HG03520 (cell line): ENCODE data around the gene LYSMD4.
"Not testable (repeated sequence)": the region's sequence is repeated elsewhere in the genome, so short reads cannot be mapped to it uniquely, and the experiment has no call there.

Experiments
- ATAC-seq: cut with Tn5 transposase; IDR thresholded peaks from one replicate; pipeline ENCODE4 v1.9.1; 2021; ENCODE audit warnings: mild to moderate bottlenecking, moderate library complexity; ENCODE audit not compliant: unreplicated experiment

The LYSMD4 gene

DNA sequence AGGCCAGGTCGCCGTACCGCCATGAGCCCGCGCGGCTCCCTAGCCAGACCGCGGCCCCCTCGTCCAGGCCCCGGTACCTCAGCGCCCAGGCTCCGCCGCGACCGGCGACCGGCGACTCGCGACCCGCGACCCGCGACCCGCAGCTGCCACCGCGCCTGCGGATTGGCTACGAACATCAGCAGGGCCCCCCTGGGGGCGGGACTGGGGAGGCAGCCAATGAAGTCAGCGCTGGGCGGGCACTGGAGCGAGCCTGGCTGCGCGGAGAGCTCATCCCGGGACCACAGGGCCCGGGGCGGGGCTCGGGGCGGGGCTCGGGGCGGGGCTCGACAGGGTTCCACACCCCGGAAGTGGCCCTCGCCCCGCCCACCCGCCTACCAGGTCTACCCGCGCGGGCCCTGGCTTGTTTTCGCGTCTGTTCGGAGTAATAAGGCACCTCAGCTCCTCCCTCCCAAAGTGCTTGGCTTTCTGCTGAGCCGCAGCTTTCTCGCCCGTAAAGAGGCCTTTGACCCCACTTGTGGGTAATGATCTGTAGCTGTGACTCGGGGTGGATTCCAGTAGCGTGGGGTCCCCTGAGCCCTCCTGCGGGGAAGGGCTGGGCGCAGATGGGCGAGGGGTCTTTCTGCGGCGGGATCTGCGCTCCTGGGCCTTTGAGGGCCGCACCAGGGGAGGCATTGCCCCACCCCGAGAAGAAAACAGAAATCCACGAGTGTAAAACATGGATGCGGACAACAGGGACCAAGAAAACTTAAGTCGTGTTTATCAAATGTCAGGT, at the start of gene LYSMD4:
LYSMD4 (minus strand) TSS at position 170 of the 772 bp plus-strand sequence. CDS start 1,438 bp downstream, outside the sequence.
- ATAC-seq: peak; percentile 99

DNA sequence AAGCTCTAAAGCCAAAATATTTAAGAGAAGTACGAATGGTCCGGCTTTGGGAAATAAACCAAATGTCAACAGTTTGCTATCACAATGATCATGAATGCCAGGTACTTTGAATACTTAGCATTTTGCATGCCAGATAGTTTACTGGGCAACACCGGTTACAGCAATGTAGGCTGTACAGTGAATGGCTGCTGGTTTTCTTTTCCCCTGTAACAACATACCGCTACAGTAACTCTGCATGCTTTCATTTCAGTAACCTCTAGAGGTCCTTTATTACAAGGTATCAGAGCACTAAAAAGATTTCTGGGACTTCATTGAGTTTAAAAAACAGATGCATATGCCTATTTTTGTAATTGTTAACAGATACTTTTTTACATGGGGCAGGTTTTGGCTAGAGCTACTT, 48.8 kb upstream of the LYSMD4 start:
- not testable (repeated sequence) for ATAC-seq

DNA sequence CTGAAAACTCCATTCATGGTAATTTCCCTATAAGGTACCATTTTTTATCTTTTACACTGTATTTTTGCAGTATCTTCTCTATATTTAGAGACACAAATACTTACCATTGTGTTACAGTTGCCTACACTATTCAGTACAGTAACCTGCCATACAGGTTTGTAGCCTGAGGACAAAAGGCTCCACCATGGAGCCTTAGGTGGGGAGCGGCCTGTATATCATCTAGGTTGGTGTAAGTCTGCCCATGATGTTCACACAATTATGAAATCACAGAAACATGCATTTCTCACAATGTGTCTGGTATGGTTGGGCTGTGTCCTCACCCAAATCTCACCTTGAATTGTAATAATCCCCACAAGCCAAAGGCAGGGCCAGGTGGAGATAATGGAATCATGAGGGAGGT, 43.9 kb upstream of the LYSMD4 start:
- no peak for ATAC-seq

DNA sequence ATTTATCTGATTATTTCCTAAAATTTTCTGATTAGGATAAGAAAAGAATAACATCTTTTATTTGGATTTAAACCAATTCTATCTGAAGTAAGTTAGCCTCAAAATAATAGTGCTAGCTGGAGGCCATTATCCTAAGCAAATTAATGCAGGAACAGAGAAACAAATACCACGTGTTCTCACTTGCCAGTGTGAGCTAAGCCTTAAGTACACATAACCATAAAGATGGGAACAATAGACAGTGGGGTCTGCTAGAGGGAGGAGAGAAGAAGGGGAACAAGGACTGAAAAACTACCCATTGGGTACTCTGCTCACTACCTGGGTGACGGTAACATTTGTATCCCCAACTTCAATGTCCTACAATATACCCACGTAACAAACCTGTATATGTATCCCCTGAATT, 31.3 kb upstream of the LYSMD4 start:
- ATAC-seq: no peak

DNA sequence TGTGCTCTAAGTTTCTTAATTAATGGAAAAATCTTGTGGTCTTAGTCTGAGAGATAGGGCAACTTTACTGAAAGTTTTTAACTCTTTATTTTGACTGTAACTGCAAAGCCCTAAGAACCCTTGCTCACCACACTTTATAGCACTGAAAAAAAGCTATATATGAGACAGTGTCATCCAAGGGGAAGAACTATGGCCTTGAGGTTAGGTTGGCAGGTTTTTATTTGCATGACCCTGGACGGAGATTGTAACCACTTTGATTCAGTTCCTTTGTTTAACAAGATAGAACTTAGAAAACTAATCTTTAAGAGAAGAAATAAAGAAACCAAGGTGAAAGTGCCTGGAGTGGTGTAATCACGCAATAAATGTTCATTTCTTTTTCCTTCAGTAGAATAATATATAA, 30.6 kb upstream of the LYSMD4 start:
- ATAC-seq: no peak

DNA sequence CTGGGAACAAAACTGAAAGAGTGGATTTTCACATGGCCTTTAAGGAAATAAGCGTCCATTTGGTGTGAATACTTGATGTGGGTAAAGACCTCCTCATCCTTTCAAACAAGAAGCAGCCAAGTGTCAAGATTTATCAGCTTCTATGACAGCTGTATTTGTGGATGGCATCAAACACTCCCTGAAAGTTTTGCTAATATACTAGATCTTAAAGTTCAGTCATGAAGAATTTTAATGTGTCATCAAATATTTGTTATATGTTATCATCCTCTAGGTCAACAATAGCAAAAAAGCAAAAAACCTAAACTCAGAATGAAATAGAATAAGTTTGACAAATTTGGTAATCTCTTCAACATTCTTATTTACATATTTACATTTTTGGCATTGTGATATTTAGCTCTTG, 29.1 kb upstream of the LYSMD4 start:
- ATAC-seq: no peak

DNA sequence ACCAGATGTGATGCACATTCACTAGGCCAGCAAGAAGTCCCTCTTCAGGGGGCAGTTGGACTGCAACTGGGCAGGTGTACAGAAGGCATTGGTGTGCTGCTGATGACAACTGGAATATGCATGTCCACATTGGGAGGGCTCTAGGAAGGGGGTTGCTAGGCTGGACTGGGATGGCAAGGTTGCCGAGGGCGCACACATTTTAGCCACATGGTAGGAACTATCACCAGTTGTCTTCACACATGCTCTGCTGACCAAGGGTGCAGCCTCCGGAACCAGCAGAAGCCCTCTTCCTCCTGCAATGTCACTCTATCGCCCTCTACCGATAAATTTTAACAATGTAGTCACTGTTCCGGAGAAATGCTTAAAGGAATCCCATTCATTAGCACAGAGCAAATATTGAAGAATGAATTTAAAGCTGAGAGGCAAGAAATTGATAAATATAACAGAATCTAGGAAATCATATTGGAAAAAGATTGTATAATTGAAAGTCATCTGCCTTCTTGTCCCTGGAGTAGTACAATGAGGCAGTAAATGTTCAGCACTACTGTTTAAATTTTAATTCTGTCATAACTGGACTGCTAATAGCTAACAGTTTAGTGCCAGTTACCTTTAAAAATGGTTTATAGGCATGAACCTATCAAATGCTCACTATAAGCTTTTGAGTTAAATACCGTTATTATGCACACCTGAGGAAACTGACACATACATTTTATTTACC, 22.6 kb upstream of the LYSMD4 start:
- ATAC-seq: peak; percentile 84

DNA sequence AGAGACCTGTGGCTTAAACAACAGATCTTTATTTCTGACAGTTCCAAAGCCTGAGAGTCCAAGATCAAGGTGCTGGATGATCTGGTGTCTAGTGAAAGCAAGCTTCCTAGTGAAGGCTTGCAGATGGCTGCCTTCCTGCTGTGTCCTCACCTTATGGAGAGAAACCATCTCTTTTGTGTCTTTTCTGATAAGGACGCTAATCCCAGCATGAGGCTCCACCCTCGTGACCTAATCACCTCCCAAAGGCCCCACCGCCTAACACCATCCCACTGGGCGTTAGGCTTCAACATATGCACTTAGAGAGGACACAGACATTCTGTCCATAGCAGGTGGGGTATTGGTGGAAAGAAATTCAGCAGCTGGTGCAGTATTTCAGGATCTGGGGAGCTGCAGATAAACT, 19.8 kb upstream of the LYSMD4 start:
- ATAC-seq: no peak

DNA sequence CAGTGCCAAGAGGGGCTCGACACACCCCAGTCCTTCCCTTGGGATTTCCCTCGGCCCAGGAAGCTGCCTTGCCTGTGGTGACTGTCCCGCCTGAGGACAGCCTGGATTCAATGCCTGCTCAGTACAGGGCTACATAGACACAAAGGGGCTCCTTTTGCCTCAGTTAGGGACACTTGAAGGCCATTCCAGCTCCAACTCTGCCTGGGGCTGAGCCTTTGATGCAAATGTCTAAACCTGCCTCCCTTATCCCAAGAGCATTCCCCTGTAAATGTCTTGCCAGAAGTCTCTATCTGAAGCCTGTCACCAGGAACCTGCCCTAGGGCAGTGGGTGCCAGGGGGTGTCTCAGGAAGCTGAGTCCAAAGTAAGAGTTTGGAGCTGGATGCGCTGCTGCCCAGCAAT, 19.3 kb upstream of the LYSMD4 start:
- ATAC-seq: no peak

DNA sequence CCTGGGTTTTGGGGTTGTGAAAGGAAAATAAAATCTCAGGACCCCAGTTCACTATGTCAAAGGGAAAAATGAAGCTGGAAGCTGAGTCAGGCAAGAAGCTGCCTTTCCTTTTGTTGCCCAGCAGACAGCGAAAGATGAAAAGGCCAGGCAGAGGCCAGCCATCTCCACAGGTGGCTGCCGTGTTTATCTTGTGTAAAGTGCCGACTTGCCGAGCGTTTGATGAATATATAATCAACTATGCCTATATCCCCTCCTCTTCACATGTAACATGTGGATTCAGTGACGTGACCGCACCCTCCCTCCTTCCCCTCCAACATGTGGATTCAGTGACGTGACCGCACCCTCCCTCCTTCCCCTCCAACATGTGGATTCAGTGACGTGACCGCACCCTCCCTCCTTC, 17.1 kb upstream of the LYSMD4 start:
- ATAC-seq: not testable (repeated sequence)

DNA sequence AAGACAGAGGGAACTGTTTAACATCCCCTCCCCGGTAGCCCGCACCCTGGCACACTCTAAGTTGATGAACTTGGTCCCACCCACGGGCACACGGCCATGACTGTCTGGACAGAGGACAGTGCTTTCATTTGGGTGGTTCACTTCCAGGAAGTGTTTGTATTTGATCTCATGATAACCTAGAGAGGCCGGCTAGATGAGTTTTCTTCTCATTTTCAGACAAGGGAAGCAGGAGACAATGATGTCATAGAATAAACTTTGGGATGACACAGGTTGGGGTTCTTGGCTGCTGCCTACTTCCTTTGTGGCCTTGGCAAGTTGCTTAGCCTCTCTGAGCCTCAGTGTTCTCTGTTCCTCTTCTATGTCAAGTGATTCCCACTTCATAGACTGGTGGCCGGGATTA, 16.1 kb upstream of the LYSMD4 start:
- no peak for ATAC-seq

DNA sequence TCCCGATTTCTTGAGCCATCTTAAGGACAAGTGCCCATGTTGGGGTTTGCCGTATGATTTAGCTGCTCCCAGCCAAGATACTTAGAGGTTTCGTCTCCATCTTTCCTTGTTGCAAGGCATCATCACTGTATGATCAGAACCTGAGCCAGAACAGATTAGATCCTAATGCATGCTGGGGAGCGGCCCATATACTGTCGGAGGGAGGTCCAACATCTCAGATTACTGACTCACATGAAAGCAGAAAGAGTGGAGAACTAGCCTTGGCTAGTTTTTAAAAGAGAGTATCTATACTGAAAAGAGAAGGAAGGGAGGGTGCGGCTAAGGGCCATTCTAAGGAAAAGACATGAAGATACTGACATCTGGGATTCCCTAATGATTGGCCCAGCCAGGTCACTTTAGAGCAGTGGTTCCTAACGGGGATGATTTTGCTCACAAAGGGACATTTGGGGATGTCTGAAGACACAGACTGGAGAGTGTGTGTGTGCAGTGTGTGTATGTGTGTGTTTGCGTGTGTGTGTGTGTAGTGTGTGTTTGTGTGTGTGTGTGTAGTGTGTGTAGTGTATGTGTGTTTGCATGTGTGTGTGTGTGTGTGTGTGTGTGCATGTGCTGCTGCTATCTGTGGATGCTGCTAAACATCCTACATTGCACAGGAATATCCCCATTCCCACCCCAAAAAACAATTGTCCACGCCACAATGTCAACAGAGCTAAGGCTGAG, 12.3 kb upstream of the LYSMD4 start:
- no peak for ATAC-seq

DNA sequence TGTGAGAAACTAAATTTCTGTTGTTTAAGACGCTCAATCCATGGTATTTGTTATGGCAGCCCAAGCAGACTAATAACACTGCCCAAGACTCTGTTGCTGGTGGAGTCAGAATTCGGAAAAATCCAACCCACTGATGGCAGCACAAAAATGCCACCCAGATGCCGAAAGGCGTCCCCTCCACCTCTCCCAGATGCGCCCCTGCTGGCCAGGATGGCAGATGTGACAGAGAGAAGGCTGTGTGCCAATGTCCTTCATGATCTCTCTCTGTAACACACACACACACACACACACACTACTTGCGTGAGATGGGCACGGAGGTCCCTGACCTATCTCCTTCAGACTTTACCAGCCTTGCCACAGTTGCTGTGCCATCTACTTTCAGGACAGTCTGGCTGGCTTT, 10.9 kb upstream of the LYSMD4 start:
- no peak for ATAC-seq

DNA sequence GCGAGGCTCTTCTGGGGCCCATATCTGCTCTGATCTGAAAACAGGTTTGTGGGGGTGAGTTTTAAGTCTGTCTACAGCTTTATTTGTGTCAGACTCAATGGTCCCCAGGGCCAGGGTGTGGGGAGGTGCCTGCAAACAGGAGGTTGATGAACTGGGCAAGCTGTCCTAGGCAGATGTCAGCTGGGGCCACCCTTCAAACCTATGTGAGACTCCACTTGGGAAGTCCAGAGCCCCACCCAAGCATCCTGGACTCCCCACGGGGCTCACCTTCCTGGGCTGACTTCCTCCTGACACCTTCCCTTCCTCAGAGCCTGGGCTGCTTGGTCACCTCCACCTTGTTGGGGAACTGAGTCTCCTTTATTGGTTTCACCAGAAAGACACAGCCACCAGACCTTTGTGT, 8.6 kb upstream of the LYSMD4 start:
- no peak for ATAC-seq

DNA sequence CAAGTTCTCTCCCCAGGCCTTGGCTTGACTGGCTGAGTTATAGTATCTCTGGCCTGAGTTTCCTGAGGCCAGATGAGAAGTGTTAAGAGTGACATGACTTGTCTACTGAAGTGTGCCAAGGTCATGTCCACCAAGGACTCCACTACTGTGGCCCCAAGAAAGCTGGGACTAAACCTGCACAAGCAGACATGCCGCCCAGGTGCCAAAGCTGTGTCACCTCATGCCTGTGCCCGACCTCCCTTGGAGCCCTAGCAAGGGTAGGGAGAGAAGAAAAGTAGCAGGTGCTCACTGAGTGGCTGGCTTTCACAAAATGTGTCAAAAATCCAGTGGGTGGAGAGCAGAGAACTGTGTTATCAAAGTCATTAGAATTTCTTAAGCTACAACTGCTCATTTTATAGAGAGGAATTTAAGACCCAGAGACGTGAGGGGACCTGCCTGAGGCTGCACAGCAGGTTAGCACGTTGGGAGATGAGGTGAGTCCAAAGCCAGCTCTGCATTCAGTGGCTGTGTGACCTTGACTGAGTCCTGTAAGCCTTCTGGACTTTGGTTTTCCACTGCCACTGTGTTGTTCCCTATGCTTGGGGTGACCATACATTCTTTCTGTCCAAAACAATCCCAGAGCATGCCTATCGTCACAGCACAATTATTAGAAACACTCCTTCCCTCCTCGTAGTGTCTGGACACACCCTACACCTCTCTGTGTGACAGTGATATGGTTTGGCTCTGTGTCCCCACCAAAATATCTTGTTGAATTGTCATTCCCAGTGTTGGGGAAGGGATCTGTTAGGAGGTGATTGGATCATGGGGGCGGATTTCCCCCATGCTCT, 5.0 kb upstream of the LYSMD4 start:
- no peak for ATAC-seq

DNA sequence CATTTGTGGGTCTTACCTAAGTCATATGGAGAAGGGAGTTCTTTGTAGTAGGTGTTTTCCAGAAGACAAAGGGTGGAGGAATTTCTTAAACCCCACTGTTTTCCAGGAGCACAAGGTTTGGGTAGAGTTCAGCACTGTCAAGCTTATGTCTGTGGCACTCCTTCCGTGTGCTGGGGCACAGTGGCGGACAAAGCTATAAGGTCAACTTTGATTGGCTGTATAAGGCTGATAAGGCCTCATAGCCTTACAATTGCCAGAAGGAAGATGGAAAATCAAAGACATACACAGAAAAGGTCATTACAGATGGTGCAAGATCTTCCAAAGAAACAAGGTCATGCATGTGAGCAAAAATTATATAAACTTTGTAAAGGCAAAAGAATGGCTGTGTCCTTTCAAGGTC, 3.5 kb upstream of the LYSMD4 start:
- ATAC-seq: no peak

DNA sequence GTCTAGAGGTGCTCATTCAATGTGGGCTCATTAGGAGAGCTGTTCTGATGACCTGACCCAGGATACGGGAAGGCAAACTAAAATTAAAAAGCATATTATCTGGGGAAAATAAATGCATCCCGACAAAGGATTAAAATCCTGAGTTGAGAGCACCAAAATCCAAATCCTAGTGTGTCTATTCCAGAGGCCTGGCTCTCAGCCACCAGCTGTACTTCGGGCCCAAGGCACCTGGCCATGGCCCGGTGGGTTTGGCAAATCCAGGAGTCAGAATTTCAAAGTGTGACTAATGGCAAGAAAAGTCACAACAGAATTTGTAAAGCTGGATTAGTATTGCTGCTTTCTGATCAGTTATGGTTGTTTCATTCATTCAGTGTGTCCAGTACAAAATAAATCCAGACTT, 2.6 kb upstream of the LYSMD4 start:
- ATAC-seq: no peak

DNA sequence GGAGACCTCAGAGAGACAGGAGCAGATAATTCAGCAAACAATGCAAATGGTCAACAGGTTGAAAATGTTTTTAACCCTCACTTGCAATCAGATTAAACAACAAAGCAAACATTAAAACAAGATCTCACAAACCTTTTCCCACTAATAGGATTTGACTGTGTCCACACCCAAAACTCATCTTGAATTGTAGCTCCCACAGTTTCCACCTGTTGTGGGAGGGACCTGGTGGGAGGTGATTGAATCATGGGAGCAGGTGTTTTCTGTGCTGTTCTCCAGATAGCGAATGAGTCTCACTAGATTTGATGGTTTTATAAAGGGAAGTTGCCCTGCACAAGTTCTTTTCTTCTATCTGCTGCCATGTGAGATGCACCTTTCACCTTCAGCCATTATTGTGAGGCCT, 1.3 kb upstream of the LYSMD4 start:
- ATAC-seq: no peak

DNA sequence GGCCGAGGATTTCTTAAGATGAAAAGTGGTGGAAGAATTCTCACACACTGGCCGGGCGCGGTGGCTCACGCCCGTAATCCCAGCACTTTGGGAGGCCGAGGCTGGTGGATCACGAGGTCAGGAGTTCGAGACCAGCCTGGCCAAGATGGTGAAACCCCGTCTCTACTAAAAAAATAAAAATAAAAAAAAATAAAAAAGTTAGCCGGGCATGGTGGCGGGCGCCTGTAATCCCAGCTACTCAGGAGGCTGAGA, 729 bp upstream of the LYSMD4 start:
- ATAC-seq: not testable (repeated sequence)

DNA sequence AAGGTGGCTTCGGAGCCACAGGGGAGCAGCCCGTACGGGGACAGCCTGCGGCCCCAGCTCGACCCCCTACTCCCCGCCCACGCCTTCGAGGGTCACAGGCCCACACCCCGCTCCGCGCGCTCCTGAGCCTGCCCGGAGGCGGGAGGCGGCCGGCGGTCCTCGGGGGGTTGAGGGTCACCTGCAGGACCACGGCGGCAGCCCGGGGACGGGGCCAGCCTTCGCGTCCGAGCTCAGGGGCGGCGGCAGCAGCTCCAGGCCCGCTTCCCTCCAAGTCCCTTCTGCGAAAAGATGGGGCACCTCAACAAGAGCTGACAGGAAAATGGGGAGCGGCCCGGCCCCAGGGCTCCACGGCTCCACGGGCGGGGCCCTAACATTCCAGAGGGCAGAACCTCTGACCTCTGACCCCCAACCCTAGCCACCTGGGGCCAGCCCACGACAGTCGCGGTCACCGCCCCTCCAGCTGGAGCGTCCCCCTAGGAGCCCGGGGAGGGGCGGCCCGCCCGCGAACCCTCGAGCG, 428 bp downstream of the LYSMD4 start:
- ATAC-seq: peak; percentile 3

DNA sequence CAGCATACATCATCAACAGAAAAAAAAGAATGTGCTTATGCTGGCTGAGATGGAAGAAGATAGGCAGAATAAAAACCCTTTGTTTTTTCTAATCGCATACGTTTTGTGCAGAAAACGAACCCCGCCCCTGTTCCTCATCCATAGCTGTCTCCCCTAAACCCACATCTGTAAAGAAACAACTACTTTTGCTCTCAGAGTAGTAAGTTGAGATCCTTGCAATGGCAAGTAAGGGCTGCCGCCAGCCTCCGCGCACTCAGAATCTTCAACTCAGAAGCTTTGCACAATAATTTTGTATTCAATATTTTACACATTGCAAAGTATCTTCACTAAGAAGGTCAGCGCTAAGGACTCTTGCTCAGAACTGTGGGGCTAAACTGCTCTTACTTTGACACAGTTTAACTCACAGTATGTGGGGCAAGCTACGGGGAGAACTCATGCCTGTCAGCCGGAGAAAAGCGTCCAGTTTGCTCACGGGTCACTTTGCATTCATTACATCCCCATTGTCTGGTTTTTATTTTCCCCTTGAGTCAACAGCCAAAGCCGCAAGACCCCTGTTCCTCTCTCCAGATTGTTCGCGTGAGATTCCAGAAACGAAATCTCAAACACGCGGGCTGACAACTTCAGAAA, 1.0 kb downstream of the LYSMD4 start:
- ATAC-seq: no peak
